T-helper 1 cell (primary cell): Measurements from ENCODE around the gene ADH1A.
"Not testable (repeated sequence)": the region's sequence is repeated elsewhere in the genome, so short reads cannot be mapped to it uniquely, and the experiment has no call there.

Experiments used
- DNase-seq, 5 donors: peaks; one replicate each; pipeline ENCODE4 v3.0.0-alpha.2; 2012 to 2020

Gene ADH1A

GRCh38 chr4:99276417-99276816, 14.4 kb downstream of the ADH1A start:
- no peak for DNase-seq

GRCh38 chr4:99275885-99276284, 14.9 kb downstream of the ADH1A start:
- DNase-seq: no peak

GRCh38 chr4:99275050-99275449, 15.7 kb downstream of the ADH1A start:
- DNase-seq: no peak

GRCh38 chr4:99273704-99274103, 17.1 kb downstream of the ADH1A start:
- DNase-seq: no peak

GRCh38 chr4:99264927-99265326, 25.9 kb downstream of the ADH1A start:
- DNase-seq: no peak

GRCh38 chr4:99252746-99253145, 38.0 kb downstream of the ADH1A start:
- DNase-seq: no peak

- no peak for DNase-seq
Measured at GRCh38 chr4:99248714-99249113, 42.1 kb downstream of the ADH1A start.

- DNase-seq: no peak
Measured at GRCh38 chr4:99235955-99236354, 54.8 kb downstream of the ADH1A start.

GRCh38 chr4:99234331-99235010, 56.3 kb downstream of the ADH1A start:
- DNase-seq: no peak

GRCh38 chr4:99233397-99233796, 57.4 kb downstream of the ADH1A start:
- DNase-seq: not testable (repeated sequence)

GRCh38 chr4:99228706-99229105, 62.1 kb downstream of the ADH1A start:
- not testable (repeated sequence) for DNase-seq

GRCh38 chr4:99227646-99228045, 63.1 kb downstream of the ADH1A start:
- not testable (repeated sequence) for DNase-seq
